GM12892 (cell line): ENCODE data around the gene KRTAP5-9.
"Not testable (repeated sequence)": the region's sequence is repeated elsewhere in the genome, so short reads cannot be mapped to it uniquely, and the experiment has no call there.

Experiments used
- POLR2A ChIP-seq: IDR thresholded peaks from 2 replicates; pipeline ENCODE4 v1.6.1; 2011; ENCODE audit warnings: low read depth, low read length, control low read depth
- POLR2AphosphoS5 ChIP-seq: IDR thresholded peaks from 2 replicates; pipeline ENCODE4 v1.6.1; 2011; ENCODE audit warnings: low read depth, low read length, control low read depth
- TAF1 ChIP-seq: IDR thresholded peaks from 2 replicates; pipeline ENCODE4 v1.6.1; 2011; ENCODE audit warnings: low read depth, mild to moderate bottlenecking, control low read depth, low read length, borderline replicate concordance

DNA sequence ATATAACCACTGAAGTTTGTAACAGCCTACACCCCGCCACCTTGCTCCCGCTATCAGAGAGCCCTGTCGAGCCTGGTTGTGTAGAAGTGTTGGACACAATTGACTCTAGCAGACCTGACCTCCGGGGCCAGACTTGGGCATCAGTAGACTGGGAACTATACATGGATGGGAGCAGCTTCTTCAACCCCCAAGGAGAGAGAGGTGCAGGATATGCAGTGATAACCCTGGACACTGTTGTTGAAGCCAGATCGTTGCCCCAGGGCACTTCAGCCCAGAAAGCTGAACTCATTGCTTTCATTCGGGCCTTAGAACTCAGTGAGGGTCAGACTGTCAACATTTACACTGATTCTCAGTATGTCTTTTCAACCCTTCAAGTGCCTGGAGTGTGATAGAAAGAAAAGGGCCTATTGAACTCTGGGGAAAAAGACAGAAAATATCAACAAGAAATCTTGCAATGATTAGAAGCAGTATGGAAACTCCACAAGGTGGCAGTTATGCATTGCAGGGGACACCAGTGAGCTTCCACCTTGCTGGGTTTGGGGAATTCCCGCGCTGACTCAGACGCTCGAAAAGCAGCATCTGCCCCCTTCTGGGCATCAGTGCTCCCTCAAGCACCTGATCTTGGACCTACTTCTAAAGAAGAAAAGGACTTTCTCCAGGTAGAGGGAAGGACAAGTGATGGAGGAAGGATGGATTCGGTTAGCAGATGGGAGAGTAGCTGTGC is 40.8 kb downstream of the KRTAP5-9 start:
- not testable (repeated sequence) for TF ChIP-seq POLR2A, POLR2AphosphoS5, TAF1
